ENCODE data around the gene ZNF789. TPM values are rescaled to one million over a fixed set of nuclear protein-coding genes. Genes with fewer than 3 reads are reported as not detected.

The ZNF789 gene
- total and polyA plus RNA-seq, 9 of the 15 experiments (the other 6 are each of a cell fraction or from before 2014, with no cell fraction given), result 6.1 to 57.0 (median 24.8) TPM

- TF ChIP-seq ZNF277 (CRISPR knock-in tag; IDR thresholded peaks at IDR 0.05; ENCODE audit: borderline replicate concordance), result no peak
- no peak for TF ChIP-seq ZNF785 (CRISPR knock-in tag; IDR thresholded peaks at IDR 0.05)
- TF ChIP-seq DACH1 (IDR thresholded peaks at IDR 0.05; ENCODE audit: partially characterized antibody), result peak; percentile 80
- peak; percentile 4; the same call in 1 of the 2 replicates for TF ChIP-seq ZNF431 (CRISPR knock-in tag; IDR thresholded peaks at IDR 0.05)
- TF ChIP-seq SMARCC2 (IDR thresholded peaks at IDR 0.05; ENCODE audit: low read depth), result no peak
- no peak for TF ChIP-seq MTF1 (CRISPR knock-in tag; IDR thresholded peaks at IDR 0.05; ENCODE audit: borderline replicate concordance)
- peak; percentile 77 for TF ChIP-seq ZBTB40 (IDR thresholded peaks at IDR 0.05)
- no peak for TF ChIP-seq ZBTB40 (CRISPR knock-in tag; IDR thresholded peaks at IDR 0.05)
- TF ChIP-seq RBM14 (IDR thresholded peaks at IDR 0.05; ENCODE audit: borderline replicate concordance, insufficient read depth, low read depth, low read length), result no peak
- TF ChIP-seq KLF6 (CRISPR knock-in tag; IDR thresholded peaks at IDR 0.05; ENCODE audit: borderline replicate concordance), result no peak
- no peak for TF ChIP-seq FOXO4 (CRISPR knock-in tag; IDR thresholded peaks at IDR 0.05)
- TF ChIP-seq MBD1 (CRISPR knock-in tag; IDR thresholded peaks at IDR 0.05), result no peak
- TF ChIP-seq KLF13 (tag; IDR thresholded peaks at IDR 0.05; ENCODE audit: borderline replicate concordance, low read depth), result no peak
- TF ChIP-seq PTTG1 (tag; IDR thresholded peaks at IDR 0.05; ENCODE audit: low read depth), result no peak
These were observed 566 bp downstream of the ZNF789 start (continued) for GRCh38 chr7:99473315-99473596.

All from K562 (cell line).